ENCODE measurements around the gene BLOC1S4. TPM values are rescaled to one million over a fixed set of nuclear protein-coding genes. Genes with fewer than 3 reads are reported as not detected.

The BLOC1S4 gene
- total RNA-seq, 3 donors from 2014 or later = 18.9 to 23.6 (median 19.8) TPM

- intact Hi-C loops (cut with DNase I; ENCODE audit: low total_unique reads) = no loop called here
- Histone ChIP-seq H3K4me3 (no peak overlapping the region), H3K9me3 (no peaks in the 10 kb centered on the region), H3K36me3 (no peaks in the 10 kb centered on the region), H3K27me3 (no peaks in the 10 kb centered on the region), H3K4me1 (peaks cover 0 to 10% of the 10 kb centered on the region in 2 donors), H3K27ac (no peak overlapping the region)
- TF ChIP-seq POLR2A (IDR thresholded peaks at IDR 0.05) (no peak), POLR2AphosphoS5 (IDR thresholded peaks at IDR 0.05) (no peak), CTCF (IDR thresholded peaks at IDR 0.05) (no peak)
- no peak for DNase-seq (ENCODE audit: low spot score in 2 of 2)
Observed at GRCh38 chr4:6681191-6681590, 34.8 kb upstream of the BLOC1S4 start.

GRCh38 chr4:6682862-6683590 is 32.9 kb upstream of the BLOC1S4 start:
- Histone ChIP-seq H3K4me1 (no peaks in the 10 kb centered on the region), H3K36me3 (no peaks in the 10 kb centered on the region), H3K27ac (no peak overlapping the region), H3K4me3 (no peak overlapping the region), H3K9me3 (no peaks in the 10 kb centered on the region), H3K27me3 (no peaks in the 10 kb centered on the region)
- no peak for DNase-seq (ENCODE audit: low spot score in 2 of 2)
- intact Hi-C loops (cut with DNase I; ENCODE audit: low total_unique reads) = no loop called here
- no peak for TF ChIP-seq CTCF (IDR thresholded peaks at IDR 0.05)
- TF ChIP-seq POLR2AphosphoS5 (IDR thresholded peaks at IDR 0.05) = no peak
- TF ChIP-seq POLR2A (IDR thresholded peaks at IDR 0.05) = no peak

GRCh38 chr4:6684656-6685055 is 31.3 kb upstream of the BLOC1S4 start:
- peaks cover 6 to 9% of the 10 kb centered on the region in 2 donors for H3K4me1 ChIP-seq
- no peaks in the 10 kb centered on the region for H3K27me3 ChIP-seq
- no peak for DNase-seq (ENCODE audit: low spot score in 2 of 2)
- TF ChIP-seq CTCF (IDR thresholded peaks at IDR 0.05) = no peak
- no peak for TF ChIP-seq POLR2AphosphoS5 (IDR thresholded peaks at IDR 0.05)
- TF ChIP-seq POLR2A (IDR thresholded peaks at IDR 0.05) = no peak
- no peaks in the 10 kb centered on the region for H3K36me3 ChIP-seq
- no peak overlapping the region for H3K27ac ChIP-seq
- no peak overlapping the region for H3K4me3 ChIP-seq
- intact Hi-C loops (cut with DNase I; ENCODE audit: low total_unique reads) = loop anchor here (1.0 kb wide), 1 partner anchor 20 kb away; no protein-coding TSS in a partner anchor
- H3K9me3 ChIP-seq = no peaks in the 10 kb centered on the region

- no peak for TF ChIP-seq POLR2AphosphoS5 (IDR thresholded peaks at IDR 0.05)
- TF ChIP-seq CTCF (IDR thresholded peaks at IDR 0.05) = no peak
- no peak for TF ChIP-seq POLR2A (IDR thresholded peaks at IDR 0.05)
- intact Hi-C loops (cut with DNase I; ENCODE audit: low total_unique reads) = no loop called here
Observed at GRCh38 chr4:6686104-6686787, 29.7 kb upstream of the BLOC1S4 start.

More at GRCh38 chr4:6686104-6686787, 29.7 kb upstream of the BLOC1S4 start:
- Histone ChIP-seq H3K36me3 (no peaks in the 10 kb centered on the region), H3K9me3 (no peaks in the 10 kb centered on the region), H3K4me1 (peaks cover 6 to 9% of the 10 kb centered on the region in 2 donors), H3K27ac (no peak overlapping the region), H3K27me3 (no peaks in the 10 kb centered on the region), H3K4me3 (no peak overlapping the region)
- DNase-seq (ENCODE audit: low spot score in 2 of 2) = no peak
